Lower lobe of right lung (tissue), 2 donors: ENCODE results near the gene NFIB. TPM values are rescaled to one million over a fixed set of nuclear protein-coding genes. Genes with fewer than 3 reads are reported as not detected.

Source experiments
- ATAC-seq, 2 donors: fragments of 200-7000 bp; cut with Tn5 transposase; one replicate each; pipeline ENCODE4 v1.9.1; 2020 to 2022; ENCODE audit warnings: mild to moderate bottlenecking in 2 of 2, moderate library complexity in 2 of 2
- DNase-seq: peaks from one replicate; pipeline ENCODE4 v3.0.0-alpha.2; 2020
- H3K27ac ChIP-seq: fragments of 200-600 bp; one replicate; pipeline ENCODE4 v1.8.0; 2022
- H3K27me3 ChIP-seq: fragments of 200-600 bp; one replicate; pipeline ENCODE4 v1.8.0; 2022; ENCODE audit warnings: low read depth
- H3K36me3 ChIP-seq: fragments of 200-600 bp; one replicate; pipeline ENCODE4 v1.8.0; 2022; ENCODE audit warnings: mild to moderate bottlenecking
- H3K4me1 ChIP-seq: fragments of 200-600 bp; one replicate; pipeline ENCODE4 v1.8.0; 2022
- H3K4me3 ChIP-seq: fragments of 200-600 bp; one replicate; pipeline ENCODE4 v1.8.0; 2022; ENCODE audit warnings: mild to moderate bottlenecking
- H3K9me3 ChIP-seq: fragments of 200-600 bp; one replicate; pipeline ENCODE4 v1.8.0; 2022
- intact Hi-C: fragments of 100-400 bp; cut with DNase I; formaldehyde crosslinking; loops from one replicate; pipeline ENCODE4 v1.11.0; 2022
- total RNA-seq: library from RNA; stranded (reverse); fragmentation: NEBNext Ultra II Directional; extraction: Animal tissue kit (Norgen Biotek cat#: 25700); gene quantifications from one replicate; pipeline ENCODE4 v1.2.1, GENCODE V29; 2021
- TF ChIP-seq, protein P1 (sequence below): fragments of 200-600 bp; IDR thresholded peaks from one replicate; pipeline ENCODE4 v1.8.0; 2022; ENCODE audit warnings: antibody characterized with exemption, mild to moderate bottlenecking
- donor health status: DM: no; HTN: yes; CAD: no; lungs with severe emphysema.

NFIB gene
- total RNA-seq, 1 donor from 2014 or later = 97.7 TPM

DNA sequence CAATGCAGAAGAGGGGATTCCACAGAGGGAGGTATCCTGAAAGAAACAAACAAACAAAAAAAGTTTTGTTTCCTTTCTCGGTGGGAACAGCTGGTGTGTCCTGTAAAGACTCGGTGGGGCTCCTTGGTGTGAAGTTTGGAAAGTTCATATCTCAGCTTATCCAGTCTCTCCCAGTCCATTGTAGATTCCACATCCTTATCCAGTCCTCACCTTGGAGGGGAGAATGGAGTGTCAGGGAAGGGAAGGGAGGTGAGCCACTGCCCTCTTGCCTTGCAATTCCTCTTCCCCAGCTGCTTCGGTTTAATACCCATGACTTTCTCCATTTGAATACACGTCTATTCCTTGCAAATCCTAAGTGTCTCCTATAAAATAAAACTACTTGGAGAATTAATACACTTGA lies 234.5 kb downstream of the NFIB start:
- no peak for ATAC-seq
- DNase-seq = no peak
- intact Hi-C loops = no loop called here
- no peaks in the 10 kb centered on the region for H3K9me3 ChIP-seq
- no peak overlapping the region for H3K27ac ChIP-seq
- no peaks in the 10 kb centered on the region for H3K4me1 ChIP-seq
- TF ChIP-seq, protein P1, sequence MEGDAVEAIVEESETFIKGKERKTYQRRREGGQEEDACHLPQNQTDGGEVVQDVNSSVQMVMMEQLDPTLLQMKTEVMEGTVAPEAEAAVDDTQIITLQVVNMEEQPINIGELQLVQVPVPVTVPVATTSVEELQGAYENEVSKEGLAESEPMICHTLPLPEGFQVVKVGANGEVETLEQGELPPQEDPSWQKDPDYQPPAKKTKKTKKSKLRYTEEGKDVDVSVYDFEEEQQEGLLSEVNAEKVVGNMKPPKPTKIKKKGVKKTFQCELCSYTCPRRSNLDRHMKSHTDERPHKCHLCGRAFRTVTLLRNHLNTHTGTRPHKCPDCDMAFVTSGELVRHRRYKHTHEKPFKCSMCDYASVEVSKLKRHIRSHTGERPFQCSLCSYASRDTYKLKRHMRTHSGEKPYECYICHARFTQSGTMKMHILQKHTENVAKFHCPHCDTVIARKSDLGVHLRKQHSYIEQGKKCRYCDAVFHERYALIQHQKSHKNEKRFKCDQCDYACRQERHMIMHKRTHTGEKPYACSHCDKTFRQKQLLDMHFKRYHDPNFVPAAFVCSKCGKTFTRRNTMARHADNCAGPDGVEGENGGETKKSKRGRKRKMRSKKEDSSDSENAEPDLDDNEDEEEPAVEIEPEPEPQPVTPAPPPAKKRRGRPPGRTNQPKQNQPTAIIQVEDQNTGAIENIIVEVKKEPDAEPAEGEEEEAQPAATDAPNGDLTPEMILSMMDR = no peak
- no peak overlapping the region for H3K4me3 ChIP-seq
- H3K36me3 ChIP-seq = no peaks in the 10 kb centered on the region
- no peaks in the 10 kb centered on the region for H3K27me3 ChIP-seq

DNA sequence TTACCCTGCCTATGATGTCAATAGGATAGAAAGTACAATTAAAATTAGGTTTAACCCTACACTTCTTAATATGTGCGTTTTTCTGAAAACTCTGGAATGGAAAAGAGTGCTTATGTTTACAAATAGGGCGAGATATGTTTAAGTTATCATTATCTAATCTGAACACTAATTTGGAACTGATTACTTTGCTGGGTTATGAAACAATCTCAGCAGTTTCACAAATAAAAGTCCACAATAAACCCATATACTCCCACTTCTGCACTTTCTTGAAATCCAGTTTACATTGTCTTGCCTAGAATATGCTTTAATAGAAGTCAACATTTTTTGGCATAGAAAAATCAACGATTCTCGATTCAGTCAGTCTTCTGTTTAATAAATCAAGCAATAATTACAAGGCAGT lies 236.3 kb downstream of the NFIB start:
- intact Hi-C loops = no loop called here

DNA sequence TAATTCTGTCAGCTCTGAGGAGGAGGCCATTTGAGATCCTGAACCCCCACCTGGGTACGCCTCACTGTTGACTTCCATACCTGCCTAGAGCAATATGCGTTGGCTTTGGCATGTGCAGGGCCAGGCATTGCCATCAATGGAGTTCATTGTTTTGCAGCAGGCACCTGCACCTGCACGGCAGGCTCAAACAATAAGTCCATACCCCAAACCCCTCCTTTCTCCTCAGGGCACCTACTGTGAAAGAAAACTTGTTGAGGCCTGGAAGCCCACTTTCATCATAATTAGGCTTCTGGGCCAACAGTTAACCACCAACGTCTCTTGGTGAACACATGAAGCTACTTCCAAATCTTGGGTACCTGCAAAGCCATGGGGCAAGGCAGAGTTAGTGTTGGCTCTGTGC lies 238.7 kb downstream of the NFIB start:
- Histone ChIP-seq H3K4me3 (no peak overlapping the region), H3K27ac (no peak overlapping the region), H3K36me3 (no peaks in the 10 kb centered on the region), H3K27me3 (no peaks in the 10 kb centered on the region), H3K9me3 (no peaks in the 10 kb centered on the region), H3K4me1 (no peaks in the 10 kb centered on the region)
- intact Hi-C loops = no loop called here
- ATAC-seq (no peak), DNase-seq (no peak)
- TF ChIP-seq, protein P1 = no peak

More for the DNA sequence above, 236.3 kb downstream of the NFIB start:
- no peak overlapping the region for H3K4me3 ChIP-seq
- H3K27me3 ChIP-seq = no peaks in the 10 kb centered on the region
- TF ChIP-seq, protein P1 = no peak
- DNase-seq = no peak
- no peak for ATAC-seq
- no peaks in the 10 kb centered on the region for H3K36me3 ChIP-seq
- no peaks in the 10 kb centered on the region for H3K4me1 ChIP-seq
- no peak overlapping the region for H3K27ac ChIP-seq
- H3K9me3 ChIP-seq = no peaks in the 10 kb centered on the region

DNA sequence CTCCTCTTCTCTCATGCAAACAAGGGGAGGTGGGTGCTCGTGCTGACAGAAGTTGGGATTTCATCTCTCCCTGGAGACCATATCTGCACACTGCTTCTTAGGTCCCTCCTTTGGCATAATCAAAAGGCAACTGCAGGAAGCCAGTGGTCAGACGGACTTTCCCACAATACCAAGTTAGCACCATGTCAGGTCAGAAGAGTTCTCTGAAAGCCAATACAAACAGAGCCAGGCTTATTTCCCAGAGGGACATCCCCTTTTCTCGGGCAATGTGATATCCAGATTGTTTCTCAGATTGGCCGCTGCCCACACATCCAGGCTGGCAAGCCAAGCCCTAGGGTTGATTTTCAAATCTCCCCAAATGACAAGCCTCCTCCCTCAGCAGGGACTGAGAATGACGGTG lies 241.1 kb downstream of the NFIB start:
- Histone ChIP-seq H3K9me3 (no peaks in the 10 kb centered on the region), H3K4me1 (no peaks in the 10 kb centered on the region), H3K27me3 (no peaks in the 10 kb centered on the region), H3K36me3 (no peaks in the 10 kb centered on the region), H3K4me3 (no peak overlapping the region), H3K27ac (no peak overlapping the region)
- ATAC-seq = no peak
- intact Hi-C loops = no loop called here
- DNase-seq = no peak
- TF ChIP-seq, protein P1 = no peak

DNA sequence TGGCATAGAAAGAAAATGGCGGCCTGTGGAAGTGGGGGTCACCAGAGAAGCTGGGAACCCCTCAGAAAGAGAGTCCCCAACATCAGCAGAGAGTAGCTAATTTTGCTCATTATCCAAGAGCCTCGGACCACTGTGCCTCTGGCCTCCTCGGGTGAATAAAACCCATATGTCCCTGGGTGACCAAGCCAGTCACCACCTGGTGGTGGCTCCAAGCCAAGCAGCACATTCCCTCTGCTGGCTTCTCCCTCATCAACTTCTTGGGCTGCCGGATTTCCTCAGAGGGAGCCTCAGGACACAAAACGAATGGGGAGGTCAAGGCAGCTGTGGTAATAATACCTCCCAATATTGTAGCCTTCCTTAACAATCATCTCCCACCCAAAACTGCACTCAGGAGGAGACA lies 242.5 kb downstream of the NFIB start:
- intact Hi-C loops = no loop called here
- no peaks in the 10 kb centered on the region for H3K36me3 ChIP-seq
- ATAC-seq (no peak), DNase-seq (no peak)
- no peak overlapping the region for H3K27ac ChIP-seq
- H3K9me3 ChIP-seq = no peaks in the 10 kb centered on the region
- H3K27me3 ChIP-seq = no peaks in the 10 kb centered on the region
- TF ChIP-seq, protein P1 = no peak
- no peak overlapping the region for H3K4me3 ChIP-seq
- no peaks in the 10 kb centered on the region for H3K4me1 ChIP-seq

DNA sequence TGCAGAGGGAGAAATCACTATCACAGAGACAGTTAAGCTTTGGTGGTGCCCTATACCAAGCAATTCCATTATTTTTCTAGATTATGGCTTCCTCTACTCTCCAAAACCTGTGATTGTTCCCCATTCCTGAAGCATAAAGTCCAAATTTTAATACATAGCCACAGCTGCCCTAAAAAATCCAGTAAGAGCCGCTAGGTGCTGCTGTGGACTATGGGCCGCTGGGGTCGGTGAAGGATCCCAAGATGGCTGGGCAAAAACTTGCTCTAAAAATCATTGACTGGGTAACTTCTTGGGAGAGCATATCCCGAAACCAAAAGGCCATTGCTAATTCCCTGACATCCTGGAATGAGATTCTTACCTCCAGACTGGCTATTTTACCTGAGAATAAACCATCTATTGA lies 245.3 kb downstream of the NFIB start:
- Histone ChIP-seq H3K9me3 (no peaks in the 10 kb centered on the region), H3K36me3 (no peaks in the 10 kb centered on the region), H3K27ac (no peak overlapping the region), H3K4me1 (no peaks in the 10 kb centered on the region), H3K4me3 (no peak overlapping the region), H3K27me3 (no peaks in the 10 kb centered on the region)
- DNase-seq (no peak), ATAC-seq (no peak)
- intact Hi-C loops = no loop called here
- TF ChIP-seq, protein P1 = no peak
